GM19455 (cell line): ENCODE results near the gene AP3B1.
A peak's percentile ranks its signal among the peaks of the same experiment; 100 is the strongest.

ENCODE experiments used
- ATAC-seq: cut with Tn5 transposase; IDR thresholded peaks from one replicate; pipeline ENCODE4 v1.9.1; 2021; ENCODE audit not compliant: unreplicated experiment

AP3B1 gene

DNA sequence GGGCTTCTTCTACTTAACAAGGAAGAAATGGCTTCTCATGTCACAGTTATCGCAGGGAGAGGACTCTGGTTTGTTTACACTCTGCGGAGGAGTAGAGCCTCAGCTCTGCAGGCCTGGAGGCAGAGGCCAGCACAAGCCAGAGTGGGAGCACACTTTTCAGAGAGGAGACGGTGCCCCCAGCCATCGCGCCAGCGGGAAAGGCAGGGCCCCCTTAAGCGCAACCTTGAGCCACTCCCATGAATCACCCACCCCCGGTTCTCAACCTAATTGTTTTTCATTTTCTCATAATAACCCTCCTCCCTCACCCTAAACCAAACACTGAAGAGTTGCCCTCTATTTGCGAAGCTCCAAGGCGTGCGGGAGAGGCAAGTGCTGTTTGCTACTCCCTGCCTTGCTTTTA is 309.9 kb downstream of the AP3B1 start:
- no peak for ATAC-seq

DNA sequence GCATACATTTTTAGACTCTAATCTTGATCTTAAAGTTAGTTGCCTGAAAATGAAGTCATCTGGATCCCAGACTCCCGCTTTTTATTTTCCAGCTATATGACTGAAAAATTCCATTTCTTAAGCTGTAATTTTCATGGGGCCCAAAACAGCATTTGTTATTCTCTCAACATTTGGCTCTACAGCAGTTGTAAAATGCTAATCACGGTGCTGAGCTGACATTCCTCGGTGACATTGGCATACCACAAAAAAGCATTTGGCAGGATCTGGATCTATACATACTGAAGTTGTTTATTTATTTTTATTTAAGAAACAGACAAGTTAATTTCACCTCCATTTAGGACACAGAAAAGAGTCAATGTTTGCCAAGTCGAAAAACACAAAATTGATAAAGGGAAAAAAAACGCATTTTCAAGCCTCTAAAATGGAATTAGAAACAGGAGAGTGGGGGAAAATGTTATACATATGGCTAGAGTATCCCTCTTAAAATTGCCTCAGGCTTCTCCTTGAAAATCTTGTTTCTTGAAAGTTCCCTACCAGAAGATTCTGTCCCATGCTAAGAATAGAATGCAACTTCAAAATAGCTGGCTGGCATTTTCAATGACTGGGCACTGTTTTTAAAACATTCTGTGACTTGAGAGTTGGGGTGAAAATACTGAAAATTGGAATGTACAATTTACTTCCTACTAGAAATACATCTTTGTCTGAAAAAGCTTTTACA is 310.9 kb downstream of the AP3B1 start:
- no peak for ATAC-seq

DNA sequence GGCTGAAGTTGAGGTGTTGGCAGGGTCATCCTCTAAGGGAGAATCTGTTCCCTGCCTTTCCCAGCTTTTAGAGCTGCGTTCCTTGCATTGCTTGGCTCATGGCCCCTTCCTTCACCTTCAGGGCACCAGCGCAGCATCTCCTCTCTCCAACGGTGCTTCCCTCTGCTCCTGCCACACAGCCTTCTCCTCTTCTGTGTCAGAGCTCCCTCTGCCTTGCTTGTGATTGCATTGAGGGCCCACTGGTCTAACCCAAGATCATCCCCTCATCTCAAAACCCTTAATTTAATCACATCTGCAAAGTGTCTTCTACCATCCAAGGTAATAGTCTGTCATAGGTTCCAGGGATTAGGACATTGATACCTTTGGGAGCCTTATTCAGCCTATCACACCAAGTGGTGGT is 312.7 kb downstream of the AP3B1 start:
- ATAC-seq = no peak

GRCh38 chr5:77974576-77974975 is 319.9 kb downstream of the AP3B1 start:
- ATAC-seq = no peak

DNA sequence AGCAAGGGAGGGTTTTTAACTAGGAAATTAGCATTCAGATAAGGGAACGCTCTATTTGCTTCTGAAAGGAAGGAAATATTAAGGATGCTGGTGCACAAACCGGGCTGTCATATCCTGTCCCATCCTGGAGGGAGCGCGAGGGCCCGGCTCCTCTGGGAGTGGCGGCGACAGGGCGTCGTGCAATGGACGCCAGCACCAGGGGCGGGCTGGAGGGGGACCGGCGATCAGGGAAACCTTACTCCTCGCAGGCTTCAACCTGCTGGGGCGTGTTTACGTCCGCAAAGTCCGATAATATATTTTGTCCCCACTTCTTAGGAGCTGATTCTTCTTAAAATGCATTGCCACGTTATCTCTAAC is 321.3 kb downstream of the AP3B1 start:
- no peak for ATAC-seq

GRCh38 chr5:77972469-77973252 is 321.8 kb downstream of the AP3B1 start:
- ATAC-seq = peak; percentile 68

DNA sequence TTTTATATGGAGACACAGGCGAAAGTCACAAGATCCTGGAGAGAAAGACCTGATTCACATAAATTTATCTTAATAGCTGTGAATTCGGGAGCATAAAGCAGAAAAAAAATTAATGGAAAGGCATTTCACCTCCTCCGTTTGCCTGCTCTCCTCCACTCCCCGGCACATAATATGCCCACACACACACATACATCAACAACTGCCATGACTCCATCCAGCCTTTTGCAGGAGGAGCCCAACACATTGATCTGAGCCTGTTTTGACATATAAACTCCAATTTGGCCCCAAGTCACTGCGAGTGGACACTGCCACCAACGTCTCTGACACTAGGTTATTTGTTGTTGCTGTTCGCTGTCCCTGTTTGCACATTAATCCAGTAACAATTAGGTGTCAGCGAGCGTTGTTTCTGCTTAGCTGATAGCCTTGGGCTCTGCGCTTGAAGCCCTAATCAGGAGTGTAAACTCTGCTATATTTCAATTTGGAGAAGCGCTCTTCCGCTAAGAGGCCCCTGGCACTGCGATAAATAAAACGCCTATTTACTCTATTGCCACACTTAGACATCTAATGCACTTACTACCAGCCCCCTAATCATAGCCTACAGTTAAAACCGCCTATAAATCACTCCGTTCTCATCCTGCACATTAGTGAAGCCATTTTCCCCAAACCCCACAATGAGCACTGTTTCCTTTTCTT is 322.6 kb downstream of the AP3B1 start:
- ATAC-seq = no peak

DNA sequence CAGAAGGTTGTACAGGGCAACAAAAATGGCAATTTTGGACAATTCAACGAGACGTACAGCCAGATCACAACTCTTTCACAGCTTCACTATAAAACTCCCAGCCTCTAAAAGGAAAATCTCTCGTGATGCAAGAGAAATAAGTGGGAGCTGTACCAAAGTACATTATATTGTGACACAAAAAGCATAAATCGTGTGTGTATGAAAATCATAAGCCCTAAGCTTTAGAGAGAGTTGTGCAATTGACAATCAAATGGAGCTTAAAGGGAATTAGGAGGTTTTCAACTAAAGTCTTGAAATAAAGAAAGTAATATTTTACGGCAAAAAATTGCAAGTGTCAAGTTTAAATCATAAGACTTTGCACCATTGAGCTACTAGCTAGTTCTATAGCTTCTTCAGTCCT is 323.6 kb downstream of the AP3B1 start:
- ATAC-seq = no peak

DNA sequence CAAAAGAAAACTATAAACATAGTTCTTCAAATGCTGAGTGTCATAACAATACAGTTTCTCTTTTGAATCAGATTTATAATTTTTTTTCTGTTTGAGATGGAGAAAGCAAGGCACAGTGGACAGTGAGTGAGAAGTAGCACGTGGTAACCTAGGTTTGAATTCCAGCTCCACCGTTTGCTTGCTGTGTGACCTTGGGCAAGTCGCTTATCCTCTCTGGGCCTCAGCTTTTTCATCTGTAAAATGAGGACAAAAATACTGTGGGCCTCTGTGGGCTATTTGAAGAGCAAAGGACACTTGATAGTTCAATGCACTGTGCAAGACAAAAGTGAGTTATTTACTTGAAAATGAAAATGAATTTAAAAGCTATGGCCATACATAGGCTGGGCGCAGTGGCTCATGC is 330.7 kb downstream of the AP3B1 start:
- ATAC-seq = no peak

DNA sequence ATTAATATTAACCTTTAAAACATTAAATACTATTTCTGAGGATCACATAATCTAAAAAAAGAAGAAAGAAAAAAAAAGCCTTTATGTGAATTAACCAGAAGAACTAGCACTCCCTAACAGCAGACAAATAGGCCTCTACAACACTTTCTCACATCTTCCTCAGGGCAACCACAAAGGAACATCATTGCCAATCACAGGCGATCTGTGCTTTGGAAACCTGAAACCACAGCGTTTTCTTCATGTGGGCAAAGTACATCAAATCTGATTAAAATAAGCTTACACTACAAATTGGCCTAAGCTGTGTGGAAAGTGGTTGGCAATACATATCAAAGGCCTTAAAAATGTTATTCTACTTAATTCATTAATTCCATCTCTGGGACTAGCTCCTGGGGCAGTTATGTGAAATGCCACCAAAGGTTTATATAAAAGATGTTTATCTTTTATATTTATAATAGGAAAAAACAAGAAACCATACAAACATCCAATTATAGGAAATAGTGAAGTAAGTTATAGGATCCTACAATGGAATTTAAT is 333.6 kb downstream of the AP3B1 start:
- ATAC-seq = no peak

DNA sequence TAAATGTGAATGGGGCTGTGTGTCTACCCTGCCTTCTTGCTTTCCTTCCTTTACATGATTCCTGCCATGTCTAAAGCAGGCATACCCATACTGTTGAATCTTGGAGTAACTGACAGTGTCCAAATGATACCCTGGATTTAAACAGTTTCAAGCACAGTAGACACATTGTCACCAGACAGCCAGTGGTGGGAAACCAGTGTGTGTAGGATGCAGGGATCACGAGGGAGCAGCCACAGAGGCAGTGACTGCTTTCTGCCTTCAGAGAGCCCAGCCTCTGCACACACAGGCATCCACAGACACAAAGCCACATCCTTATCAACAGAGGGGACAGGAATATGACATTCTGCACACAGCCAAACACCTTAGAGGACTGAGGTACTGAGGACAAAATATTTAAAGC is 334.2 kb downstream of the AP3B1 start:
- no peak for ATAC-seq

DNA sequence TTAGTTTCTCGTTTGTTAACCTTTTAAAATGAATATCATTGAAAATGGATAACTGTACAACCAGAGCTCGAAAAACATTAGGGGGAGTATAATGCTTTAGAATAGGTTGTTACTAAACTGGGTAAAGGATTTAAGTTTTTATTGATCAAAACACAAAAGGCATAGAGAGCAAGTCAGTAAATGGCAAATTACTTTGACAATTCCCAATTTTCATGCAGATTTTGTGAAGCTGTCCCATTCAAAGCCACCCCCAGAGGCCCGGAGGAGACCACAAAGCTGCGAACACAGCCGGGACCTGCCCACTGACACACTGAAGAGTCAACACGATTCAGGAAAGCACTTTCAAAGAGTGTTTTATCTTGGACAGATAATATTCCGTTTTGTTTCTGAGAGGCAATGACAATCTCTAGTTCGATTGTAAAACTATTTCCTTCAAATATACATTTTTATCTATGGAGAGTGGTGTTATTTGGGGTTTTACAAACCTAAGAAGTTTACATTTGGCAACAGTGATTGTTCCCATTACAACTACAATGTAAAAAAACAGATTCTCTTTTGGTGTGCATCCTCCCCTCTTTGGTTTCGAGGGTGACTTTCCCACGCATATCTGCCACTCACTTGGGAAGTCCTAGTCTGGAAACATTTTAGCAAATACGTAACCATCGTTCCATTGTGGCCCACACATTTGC is 335.7 kb downstream of the AP3B1 start:
- ATAC-seq = no peak

GRCh38 chr5:77957931-77958521 is 336.5 kb downstream of the AP3B1 start:
- ATAC-seq = no peak

DNA sequence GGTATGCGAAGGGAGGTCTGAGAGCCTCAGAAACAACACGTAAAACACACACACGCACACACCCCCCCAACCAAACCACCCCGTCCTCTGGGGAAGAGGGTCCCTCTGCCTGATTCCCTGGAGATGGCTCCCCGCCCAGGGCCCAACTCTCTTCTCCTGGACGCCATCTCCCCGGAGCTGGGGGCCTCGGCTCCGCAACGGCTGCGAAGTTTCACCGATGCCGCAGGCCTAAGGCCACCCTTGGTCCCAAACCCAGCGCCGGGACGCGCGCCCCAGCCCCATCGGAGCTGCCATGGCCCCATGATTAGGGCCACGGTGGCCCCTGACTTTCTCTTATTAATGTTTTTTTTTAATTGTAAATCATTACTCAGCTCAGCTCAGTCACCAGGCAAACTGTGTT is 337.0 kb downstream of the AP3B1 start:
- ATAC-seq = no peak

DNA sequence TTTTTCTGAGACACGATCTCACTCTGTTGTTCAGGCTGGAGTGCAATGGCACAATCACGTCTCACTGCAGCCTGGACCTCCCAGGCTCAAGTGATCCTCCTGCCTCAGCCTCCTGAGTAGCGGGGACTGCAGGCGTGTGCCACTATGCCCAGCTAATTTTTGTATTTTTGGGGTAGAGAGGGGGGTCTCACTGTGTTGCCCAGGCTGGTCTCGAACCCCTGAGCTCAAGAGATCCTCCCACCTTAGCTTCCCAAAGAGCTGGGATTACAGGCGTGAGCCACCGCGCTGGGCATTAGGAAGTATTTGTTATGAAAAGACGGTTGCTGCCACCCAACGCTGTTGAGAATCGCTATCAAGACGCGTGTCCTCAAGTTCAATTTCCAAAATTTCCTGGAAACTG is 337.4 kb downstream of the AP3B1 start:
- no peak for ATAC-seq

- ATAC-seq = no peak
Observed at GRCh38 chr5:77955577-77955976, 338.9 kb downstream of the AP3B1 start.

DNA sequence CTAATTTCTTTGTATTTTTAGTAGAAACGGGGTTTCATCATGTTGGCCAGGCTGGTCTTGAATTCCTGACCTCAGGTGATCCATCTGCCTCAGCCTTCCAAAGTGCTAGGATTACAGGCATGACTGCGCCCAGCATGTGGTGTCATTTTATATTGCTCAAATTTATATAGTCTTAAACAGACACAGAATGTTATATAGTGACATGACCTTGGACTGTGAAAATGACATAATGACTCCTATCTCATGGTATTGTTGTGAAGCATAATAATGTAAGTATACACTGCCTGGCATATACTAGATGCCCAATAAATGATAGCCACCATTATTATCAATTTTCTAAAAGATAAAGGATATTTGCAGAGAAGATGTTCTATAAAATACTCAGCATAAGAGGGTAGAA is 341.1 kb downstream of the AP3B1 start:
- no peak for ATAC-seq

GRCh38 chr5:77952636-77953212 is 341.8 kb downstream of the AP3B1 start:
- ATAC-seq = no peak
